SK-N-SH (cell line): Measurements from ENCODE around the gene SRP19. TPM values are rescaled to one million over a fixed set of nuclear protein-coding genes. Genes with fewer than 3 reads are reported as not detected.

Experiments used
- CTCF ChIA-PET: fragments of 300-600, 350-600 bp; formaldehyde crosslinking; extraction: SDS; loops from one replicate; lab custom pipeline; 2021; lab: Yijun Ruan, JAX
- POLR2A ChIA-PET: fragments of 350-600 bp; sonication (Branson Sonifier 250); formaldehyde crosslinking; extraction: SDS; loops from one replicate; lab custom pipeline; 2020; ENCODE audit warnings: antibody characterized with exemption, inconsistent platforms; lab: Yijun Ruan, JAX
- DNase-seq: peaks from one replicate; pipeline ENCODE4 v3.0.0; 2012
- H2AFZ ChIP-seq: fragments of 200-600 bp; sonication (generic); 2 replicates; pipeline ENCODE4 v1.8.1; 2016; ENCODE audit warnings: antibody characterized with exemption, mild to moderate bottlenecking, low read depth
- H3F3A ChIP-seq: fragments of 200-600 bp; sonication (generic); replicated peaks from 2 replicates; pipeline ENCODE3; 2016; ENCODE audit warnings: antibody characterized with exemption, mild to moderate bottlenecking; ENCODE audit not compliant: insufficient read depth
- H3K27ac ChIP-seq, 2 experiments: fragments of 200-500 bp in 1 of 2; fragments of 200-600 bp in 1 of 2; sonication (Bioruptor generic) in 1 of 2; sonication (generic), shearing (Covaris generic) in 1 of 2; 2 replicates each; pipeline versions ENCODE4 v1.5.1 to v1.6.1; 2014 to 2016; ENCODE audit warnings: low read depth in 2 of 2, inconsistent platforms in 1 of 2, low read length in 1 of 2, mild to moderate bottlenecking in 1 of 2, mixed read lengths in 1 of 2
- H3K27me3 ChIP-seq: fragments of 200-600 bp; sonication (generic), shearing (Covaris generic); 2 replicates; pipeline ENCODE4 v1.6.1; 2016; ENCODE audit warnings: mixed run types; ENCODE audit not compliant: insufficient read depth
- H3K36me3 ChIP-seq, 2 experiments: fragments of 200-500 bp in 1 of 2; fragments of 200-600 bp in 1 of 2; sonication (Bioruptor generic) in 1 of 2; sonication (generic) in 1 of 2; replicated peaks in 1 of 2; 2 replicates each; pipeline versions ENCODE3 to v1.5.1; 2014 to 2016; ENCODE audit warnings: low read length in 1 of 2, mild to moderate bottlenecking in 1 of 2; ENCODE audit not compliant: insufficient read depth in 2 of 2, control insufficient read depth in 1 of 2
- H3K4me1 ChIP-seq, 2 experiments: fragments of 200-500 bp in 1 of 2; fragments of 200-600 bp in 1 of 2; sonication (Bioruptor generic) in 1 of 2; sonication (generic), shearing (Covaris generic) in 1 of 2; 2 replicates each; pipeline versions ENCODE4 v1.5.1 to v1.6.1; 2014 to 2016; ENCODE audit warnings: low read depth in 1 of 2, low read length in 1 of 2, mixed run types in 1 of 2; ENCODE audit not compliant: insufficient read depth in 2 of 2, control insufficient read depth in 1 of 2
- H3K4me2 ChIP-seq: fragments of 200-600 bp; sonication (generic), shearing (Covaris generic); 2 replicates; pipeline ENCODE4 v1.6.1; 2017; ENCODE audit warnings: mixed run types
- H3K4me3 ChIP-seq, 2 experiments: fragments of 200-500 bp in 1 of 2; fragments of 200-600 bp in 1 of 2; sonication (Bioruptor generic) in 1 of 2; sonication (generic), shearing (Covaris generic) in 1 of 2; 2 replicates each; pipeline versions ENCODE4 v1.5.1 to v1.8.1; 2014 to 2016; ENCODE audit warnings: low read depth in 2 of 2, inconsistent platforms in 1 of 2, low read length in 1 of 2, mild to moderate bottlenecking in 1 of 2, mixed read lengths in 1 of 2, moderate library complexity in 1 of 2
- H3K79me2 ChIP-seq: fragments of 200-600 bp; sonication (generic); 2 replicates; pipeline ENCODE4 v1.8.1; 2017; ENCODE audit warnings: mild to moderate bottlenecking; ENCODE audit not compliant: insufficient read depth
- H3K9ac ChIP-seq: fragments of 200-600 bp; sonication (generic); 2 replicates; pipeline ENCODE4 v1.6.1; 2017; ENCODE audit warnings: mixed run types
- H3K9me2 ChIP-seq: fragments of 200-600 bp; sonication (generic); 2 replicates; pipeline ENCODE4 v1.6.1; 2017; ENCODE audit warnings: mixed run types
- H3K9me3 ChIP-seq: fragments of 200-600 bp; sonication (generic); 2 replicates; pipeline ENCODE4 v1.6.1; 2017; ENCODE audit warnings: mixed run types, mild to moderate bottlenecking, moderate library complexity
- H4K20me1 ChIP-seq: fragments of 200-600 bp; sonication (generic); 2 replicates; pipeline ENCODE4 v1.6.1; 2017; ENCODE audit warnings: mild to moderate bottlenecking, mixed run types; ENCODE audit not compliant: insufficient read depth
- EZH2phosphoT487 ChIP-seq: fragments of 200-600 bp; sonication (generic); IDR thresholded peaks from 2 replicates; pipeline ENCODE4 v1.6.1; 2017; ENCODE audit warnings: low read depth, mixed run types, mild to moderate bottlenecking, antibody characterized with exemption, moderate library complexity, borderline replicate concordance
- FOSL2 ChIP-seq: IDR thresholded peaks from 2 replicates; pipeline ENCODE4 v1.4.0; 2012; ENCODE audit warnings: low read depth, mild to moderate bottlenecking, moderate library complexity, borderline replicate concordance
- FOXJ3 ChIP-seq: sonication (generic); formaldehyde crosslinking; IDR thresholded peaks from 2 replicates; pipeline ENCODE4 v1.5.1; 2020; ENCODE audit warnings: mild to moderate bottlenecking, missing genetic modification reagents
- GABPA ChIP-seq: IDR thresholded peaks from 2 replicates; pipeline ENCODE4 v1.4.0; 2012; ENCODE audit warnings: low read depth, mild to moderate bottlenecking
- MXI1 ChIP-seq: IDR thresholded peaks from 2 replicates; pipeline ENCODE4 v1.6.1; 2012; ENCODE audit warnings: mild to moderate bottlenecking, low read depth, low read length, improper control_type of control experiment
- NFIC ChIP-seq: IDR thresholded peaks from 2 replicates; pipeline ENCODE4 v1.4.0; 2012; ENCODE audit warnings: borderline replicate concordance
- NRF1 ChIP-seq: IDR thresholded peaks from 2 replicates; pipeline ENCODE4 v1.6.1; 2012; ENCODE audit warnings: low read depth, mild to moderate bottlenecking, low read length
- PBX3 ChIP-seq: IDR thresholded peaks from 2 replicates; pipeline ENCODE4; 2012
- POLR2AphosphoS5 ChIP-seq: IDR thresholded peaks from 2 replicates; pipeline ENCODE4 v1.6.1; 2012; ENCODE audit warnings: low read depth, low read length
- REST ChIP-seq: IDR thresholded peaks from 2 replicates; pipeline ENCODE4 v1.6.1; 2012; ENCODE audit warnings: mild to moderate bottlenecking, low read depth, low read length, moderate library complexity
- RXRA ChIP-seq: IDR thresholded peaks from 2 replicates; pipeline ENCODE4 v1.4.0; 2012; ENCODE audit warnings: low read depth, mild to moderate bottlenecking, borderline replicate concordance
- SIN3A ChIP-seq: IDR thresholded peaks from 2 replicates; pipeline ENCODE4 v1.6.1; 2012; ENCODE audit warnings: low read depth, mild to moderate bottlenecking, low read length, moderate library complexity, borderline replicate concordance
- SMC3 ChIP-seq: IDR thresholded peaks from 2 replicates; pipeline ENCODE4 v1.6.1; 2012; ENCODE audit warnings: low read depth, low read length, improper control_type of control experiment
- TCF12 ChIP-seq: IDR thresholded peaks from 2 replicates; pipeline ENCODE4 v1.4.0; 2012
- TEAD4 ChIP-seq: IDR thresholded peaks from 2 replicates; pipeline ENCODE4 v1.4.0; 2012; ENCODE audit warnings: mild to moderate bottlenecking, borderline replicate concordance; ENCODE audit not compliant: insufficient read depth
- USF2 ChIP-seq: fragments of 150-350 bp; IDR thresholded peaks from 2 replicates; pipeline ENCODE4 v1.6.1; 2017; ENCODE audit warnings: antibody characterized with exemption, low read length, low read depth, borderline replicate concordance
- YY1 ChIP-seq: IDR thresholded peaks from 2 replicates; pipeline ENCODE4 v1.4.0; 2012; ENCODE audit warnings: low read depth, mild to moderate bottlenecking
- ZBTB33 ChIP-seq: IDR thresholded peaks from 2 replicates; pipeline ENCODE4 v1.4.0; 2012; ENCODE audit warnings: low read depth, borderline replicate concordance
- WGBS: methylation state at CpG from one replicate; pipeline ENCODE4 v1.1.6; 2017; ENCODE audit warnings: low lambda C conversion rate; 5-methylcytosine and 5-hydroxymethylcytosine counted together
- polyA plus RNA-seq, 3 experiments: library from polyadenylated mRNA; depleted of rRNA; stranded (reverse); fragments of >200 nt; gene quantifications; 2 replicates each; pipeline ENCODE4 v1.2.3, GENCODE V29; 2012

The SRP19 gene
- polyA plus RNA-seq, 1 of the 3 experiments (the other 2 are of a cell fraction), result 46.4 TPM

DNA sequence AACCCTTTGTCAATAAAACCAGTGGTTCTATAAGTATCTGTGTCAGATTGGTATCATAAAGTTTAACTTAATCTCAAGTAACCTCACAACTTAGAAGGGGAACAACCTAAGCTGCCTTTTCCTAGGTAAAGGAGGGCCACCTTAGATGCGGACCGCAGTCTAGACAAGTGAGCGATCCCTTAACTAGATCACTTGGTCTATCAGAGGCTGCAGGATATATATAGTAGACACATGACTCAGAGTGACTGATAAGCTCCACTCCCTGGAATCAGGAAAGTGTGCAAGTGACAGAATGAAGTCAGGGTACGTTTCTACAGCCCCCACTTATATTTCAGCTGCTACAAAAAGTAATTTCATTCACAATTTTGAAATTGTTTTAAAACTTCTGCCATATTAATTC, 53.5 kb downstream of the SRP19 start:
- Histone ChIP-seq H3K27ac (0 out of 4 replicates have a peak overlapping the region, but pooled peaks of 1 of the 2 experiments have one; percentile 9), H3K4me2 (no peak overlapping the region)
- CTCF ChIA-PET, result interaction anchor here (1.1 to 1.3 kb wide), 2 partner anchors 11 to 223 kb away, joined by 3 read pairs; no protein-coding TSS in a partner anchor

GRCh38 chr5:112915831-112916230, 54.7 kb downstream of the SRP19 start:
- Histone ChIP-seq H3F3A (peaks cover 17% of the 10 kb centered on the region), H3K9me3 (no peaks in the 10 kb centered on the region), H3K36me3 (peaks cover 51 to 52% of the 10 kb centered on the region in 2 experiments), H3K4me3 (no peak overlapping the region), H3K79me2 (peaks cover 83% of the 10 kb centered on the region), H3K4me1 (peaks cover 11 to 18% of the 10 kb centered on the region in 2 experiments; a peak in 3 of 4 replicates), H3K9ac (no peak overlapping the region), H3K27ac (no peak overlapping the region), H3K4me2 (no peak overlapping the region), H3K9me2 (no peaks in the 10 kb centered on the region; the same call in 1 of the 2 replicates), H4K20me1 (peaks cover 6% of the 10 kb centered on the region), H2AFZ (no peak overlapping the region), H3K27me3 (no peaks in the 10 kb centered on the region)
- DNase-seq, result no peak
- CTCF ChIA-PET, result interaction anchor here (0.7 to 1.0 kb wide), 2 partner anchors 20 to 81 kb away, joined by 3 to 4 read pairs; no protein-coding TSS in a partner anchor
- 91% methylated on average over 1 of the region's 1 CpG for WGBS
- POLR2A ChIA-PET, result no interaction called here
- TF ChIP-seq YY1 (no peak), NRF1 (no peak), USF2 (no peak), POLR2AphosphoS5 (no peak), ZBTB33 (no peak), TCF12 (no peak), MXI1 (no peak), FOXJ3 (no peak), NFIC (no peak), TEAD4 (no peak), GABPA (no peak), SMC3 (no peak), REST (no peak), RXRA (no peak), FOSL2 (no peak), EZH2phosphoT487 (no peak)

More for the DNA sequence above, 53.5 kb downstream of the SRP19 start:
- Histone ChIP-seq H3K4me1 (peaks cover 8 to 12% of the 10 kb centered on the region in 2 experiments; a peak in 3 of 4 replicates), H3K9me2 (no peaks in the 10 kb centered on the region; the same call in 1 of the 2 replicates), H4K20me1 (peaks cover 6% of the 10 kb centered on the region), H3K4me3 (no peak overlapping the region), H3K9ac (no peak overlapping the region), H3K36me3 (peaks cover 53 to 56% of the 10 kb centered on the region in 2 experiments), H3F3A (peaks cover 17% of the 10 kb centered on the region), H2AFZ (no peak overlapping the region), H3K27me3 (no peaks in the 10 kb centered on the region), H3K9me3 (no peaks in the 10 kb centered on the region), H3K79me2 (peaks cover 83% of the 10 kb centered on the region)
- WGBS, result 81% methylated on average over 4 of the region's 4 CpGs
- peak; percentile 26; the same call in 1 of the 2 replicates for TF ChIP-seq FOSL2
- TF ChIP-seq SIN3A, result no peak
- TF ChIP-seq PBX3, result 0 out of 2 replicates have a peak, but pooled peaks have one; percentile 4
- TF ChIP-seq POLR2AphosphoS5, result no peak
- no peak for TF ChIP-seq SMC3
- POLR2A ChIA-PET, result no interaction called here
- DNase-seq, result no peak
